Stomach (tissue), 4 donors: Measurements from ENCODE around the gene TTC14.

Experiments
- EP300 ChIP-seq: sonication (generic); formaldehyde crosslinking; IDR thresholded peaks from one replicate; pipeline ENCODE4 v1.6.1; 2017; ENCODE audit warnings: antibody characterized with exemption
- POLR2A ChIP-seq, 4 donors: fragments of 450-650 bp; IDR thresholded peaks; one replicate each; pipeline ENCODE4 v1.6.1; 2016; ENCODE audit warnings: antibody characterized with exemption in 4 of 4, control low read depth in 2 of 4, mild to moderate bottlenecking in 1 of 4, moderate library complexity in 1 of 4
- TF ChIP-seq, protein P1 (sequence below), 7 experiments: fragments of 450-650 bp in 4 of 7; fragments of 200-600 bp in 3 of 7; sonication (generic) in 3 of 7; IDR thresholded peaks; one replicate each; pipeline ENCODE4 v1.5.1; 2016 to 2019; ENCODE audit warnings: antibody characterized with exemption in 7 of 7, control low read depth in 2 of 7, mild to moderate bottlenecking in 1 of 7

- TF ChIP-seq, protein P1, sequence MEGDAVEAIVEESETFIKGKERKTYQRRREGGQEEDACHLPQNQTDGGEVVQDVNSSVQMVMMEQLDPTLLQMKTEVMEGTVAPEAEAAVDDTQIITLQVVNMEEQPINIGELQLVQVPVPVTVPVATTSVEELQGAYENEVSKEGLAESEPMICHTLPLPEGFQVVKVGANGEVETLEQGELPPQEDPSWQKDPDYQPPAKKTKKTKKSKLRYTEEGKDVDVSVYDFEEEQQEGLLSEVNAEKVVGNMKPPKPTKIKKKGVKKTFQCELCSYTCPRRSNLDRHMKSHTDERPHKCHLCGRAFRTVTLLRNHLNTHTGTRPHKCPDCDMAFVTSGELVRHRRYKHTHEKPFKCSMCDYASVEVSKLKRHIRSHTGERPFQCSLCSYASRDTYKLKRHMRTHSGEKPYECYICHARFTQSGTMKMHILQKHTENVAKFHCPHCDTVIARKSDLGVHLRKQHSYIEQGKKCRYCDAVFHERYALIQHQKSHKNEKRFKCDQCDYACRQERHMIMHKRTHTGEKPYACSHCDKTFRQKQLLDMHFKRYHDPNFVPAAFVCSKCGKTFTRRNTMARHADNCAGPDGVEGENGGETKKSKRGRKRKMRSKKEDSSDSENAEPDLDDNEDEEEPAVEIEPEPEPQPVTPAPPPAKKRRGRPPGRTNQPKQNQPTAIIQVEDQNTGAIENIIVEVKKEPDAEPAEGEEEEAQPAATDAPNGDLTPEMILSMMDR (IDR thresholded peaks at IDR 0.05), result no peak
- TF ChIP-seq EP300 (no peak), POLR2A (IDR thresholded peaks at IDR 0.05) (no peak)
Measured at GRCh38 chr3:180563406-180563805, 38.6 kb upstream of the TTC14 start.
